Thyroid gland (tissue), 4 donors: ENCODE results near the gene LUC7L.
"Not testable (repeated sequence)": the region's sequence is repeated elsewhere in the genome, so short reads cannot be mapped to it uniquely, and the experiment has no call there.

ENCODE experiments used
- POLR2A ChIP-seq, 2 donors: fragments of 450-650 bp; IDR thresholded peaks; one replicate each; pipeline ENCODE4 v1.6.1; 2017; ENCODE audit warnings: antibody characterized with exemption in 2 of 2, mild to moderate bottlenecking in 2 of 2, moderate library complexity in 1 of 2
- TF ChIP-seq, protein P1 (sequence below), 6 experiments: fragments of 200-600 bp in 3 of 6; fragments of 450-650 bp in 3 of 6; sonication (generic) in 3 of 6; IDR thresholded peaks; one replicate each; pipeline ENCODE4 v1.5.1; 2016 to 2019; ENCODE audit warnings: antibody characterized with exemption in 6 of 6, mild to moderate bottlenecking in 2 of 6, inconsistent platforms in 1 of 6, moderate library complexity in 1 of 6

DNA sequence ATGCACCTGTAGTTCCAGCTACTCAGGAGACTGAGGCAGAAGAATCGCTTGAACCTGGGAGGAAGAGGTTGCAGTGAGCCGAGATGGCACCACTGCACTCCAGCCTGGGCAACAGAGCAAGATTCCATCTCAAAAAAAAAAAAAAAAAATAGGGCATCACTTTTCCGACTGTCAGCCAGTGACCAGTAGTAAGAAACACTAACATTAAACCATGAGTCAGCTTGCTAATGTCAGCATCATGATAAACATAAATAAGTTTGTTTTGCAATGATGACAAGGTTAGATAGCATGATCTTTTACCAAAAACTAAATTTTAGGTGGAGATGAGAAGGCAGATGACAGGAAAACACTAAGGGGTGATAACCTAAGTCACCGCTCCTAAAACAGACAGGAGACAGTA, 19.9 kb downstream of the LUC7L start:
- TF ChIP-seq, protein P1, sequence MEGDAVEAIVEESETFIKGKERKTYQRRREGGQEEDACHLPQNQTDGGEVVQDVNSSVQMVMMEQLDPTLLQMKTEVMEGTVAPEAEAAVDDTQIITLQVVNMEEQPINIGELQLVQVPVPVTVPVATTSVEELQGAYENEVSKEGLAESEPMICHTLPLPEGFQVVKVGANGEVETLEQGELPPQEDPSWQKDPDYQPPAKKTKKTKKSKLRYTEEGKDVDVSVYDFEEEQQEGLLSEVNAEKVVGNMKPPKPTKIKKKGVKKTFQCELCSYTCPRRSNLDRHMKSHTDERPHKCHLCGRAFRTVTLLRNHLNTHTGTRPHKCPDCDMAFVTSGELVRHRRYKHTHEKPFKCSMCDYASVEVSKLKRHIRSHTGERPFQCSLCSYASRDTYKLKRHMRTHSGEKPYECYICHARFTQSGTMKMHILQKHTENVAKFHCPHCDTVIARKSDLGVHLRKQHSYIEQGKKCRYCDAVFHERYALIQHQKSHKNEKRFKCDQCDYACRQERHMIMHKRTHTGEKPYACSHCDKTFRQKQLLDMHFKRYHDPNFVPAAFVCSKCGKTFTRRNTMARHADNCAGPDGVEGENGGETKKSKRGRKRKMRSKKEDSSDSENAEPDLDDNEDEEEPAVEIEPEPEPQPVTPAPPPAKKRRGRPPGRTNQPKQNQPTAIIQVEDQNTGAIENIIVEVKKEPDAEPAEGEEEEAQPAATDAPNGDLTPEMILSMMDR (IDR thresholded peaks at IDR 0.05) = not testable (repeated sequence)
- TF ChIP-seq POLR2A (IDR thresholded peaks at IDR 0.05) = not testable (repeated sequence)
